T1000 (cell line): ENCODE data around the gene SLC25A26.
"Not testable (repeated sequence)": the region's sequence is repeated elsewhere in the genome, so short reads cannot be mapped to it uniquely, and the experiment has no call there.

Experiments
- DNase-seq: peaks from one replicate; lab custom pipeline; 2025; ENCODE audit warnings: mixed read lengths; lab: John Stamatoyannopoulos, UW

SLC25A26 gene

GRCh38 chr3:66220602-66221377 lies at the start of gene SLC25A26:
Gene SLC25A26 (plus strand): TSS chr3:66221001. CDS start chr3:66221095, 94 bp downstream.
- DNase-seq: peak; percentile 90

GRCh38 chr3:66172394-66172793 lies 48.4 kb upstream of the SLC25A26 start:
- no peak for DNase-seq

GRCh38 chr3:66177026-66177425 lies 43.8 kb upstream of the SLC25A26 start:
- no peak for DNase-seq

GRCh38 chr3:66178206-66178605 lies 42.6 kb upstream of the SLC25A26 start:
- DNase-seq: no peak

- no peak for DNase-seq
Measured at GRCh38 chr3:66179793-66180192, 41.0 kb upstream of the SLC25A26 start.

- DNase-seq: no peak
Measured at GRCh38 chr3:66181764-66182163, 39.0 kb upstream of the SLC25A26 start.

- no peak for DNase-seq
Measured at GRCh38 chr3:66182246-66182645, 38.6 kb upstream of the SLC25A26 start.

GRCh38 chr3:66186545-66186944 lies 34.3 kb upstream of the SLC25A26 start:
- DNase-seq: no peak

- no peak for DNase-seq
Measured at GRCh38 chr3:66195347-66195783, 25.4 kb upstream of the SLC25A26 start.

- DNase-seq: no peak
Measured at GRCh38 chr3:66196633-66197032, 24.2 kb upstream of the SLC25A26 start.

GRCh38 chr3:66198437-66199088 lies 22.2 kb upstream of the SLC25A26 start:
- DNase-seq: no peak

GRCh38 chr3:66199089-66199473 lies 21.7 kb upstream of the SLC25A26 start:
- no peak for DNase-seq

- no peak for DNase-seq
Measured at GRCh38 chr3:66200147-66200546, 20.7 kb upstream of the SLC25A26 start.

- no peak for DNase-seq
Measured at GRCh38 chr3:66200786-66201185, 20.0 kb upstream of the SLC25A26 start.

GRCh38 chr3:66203275-66203674 lies 17.5 kb upstream of the SLC25A26 start:
- DNase-seq: no peak

GRCh38 chr3:66206806-66207205 lies 14.0 kb upstream of the SLC25A26 start:
- DNase-seq: no peak

GRCh38 chr3:66208189-66208588 lies 12.6 kb upstream of the SLC25A26 start:
- no peak for DNase-seq

- no peak for DNase-seq
Measured at GRCh38 chr3:66210687-66211295, 10.0 kb upstream of the SLC25A26 start.

GRCh38 chr3:66211779-66212178 lies 9.0 kb upstream of the SLC25A26 start:
- DNase-seq: no peak

- DNase-seq: no peak
Measured at GRCh38 chr3:66215106-66215505, 5.7 kb upstream of the SLC25A26 start.

- no peak for DNase-seq
Measured at GRCh38 chr3:66220066-66220465, 735 bp upstream of the SLC25A26 start.

- no peak for DNase-seq
Measured at GRCh38 chr3:66224220-66224619, 3.4 kb downstream of the SLC25A26 start.

- DNase-seq: not testable (repeated sequence)
Measured at GRCh38 chr3:66226093-66226492, 5.3 kb downstream of the SLC25A26 start.
